Right lung (tissue), 5 donors: ENCODE data around the gene PLCG1. TPM values are rescaled to one million over a fixed set of nuclear protein-coding genes. Genes with fewer than 3 reads are reported as not detected.

Source experiments
- DNase-seq, 2 donors: peaks; one replicate each; pipeline ENCODE4 v3.0.0-alpha.2; 2013
- polyA plus RNA-seq, 5 donors: library from polyadenylated mRNA; unstranded; fragments of 120-200 nt; gene quantifications; one replicate each; pipeline versions ENCODE4 v1.2.1 to v1.2.3, GENCODE V29; 2013; ENCODE audit warnings: inconsistent platforms in 1 of 5, low replicate concordance in 1 of 5; ENCODE audit not compliant: insufficient read length in 5 of 5, insufficient read depth in 1 of 5

The PLCG1 gene
- polyA plus RNA-seq, 5 donors: 156 to 226 (median 197) TPM

- peak; percentile 19 for DNase-seq
Observed at GRCh38 chr20:41141153-41141815, 3.9 kb downstream of the PLCG1 start.

DNA sequence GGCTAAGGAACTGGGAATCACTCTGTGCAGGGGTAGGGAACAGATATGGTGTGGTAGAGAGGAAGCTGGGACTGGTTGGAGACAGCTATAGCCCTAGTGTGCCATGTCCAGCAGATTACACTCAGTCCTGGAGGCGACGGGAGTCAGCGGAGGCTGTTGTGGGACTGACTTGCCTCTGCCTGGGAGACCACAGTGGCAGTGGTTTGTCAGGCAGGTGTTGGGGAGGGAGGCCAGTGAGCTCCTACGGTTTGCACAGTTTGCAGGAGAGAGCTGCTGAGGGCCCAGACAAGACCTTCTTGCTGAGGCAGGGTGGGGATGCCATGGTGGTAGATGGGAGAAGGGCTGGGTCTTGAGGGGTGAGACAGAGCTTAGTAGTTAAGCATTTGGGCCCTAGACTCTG is 4.9 kb downstream of the PLCG1 start:
- no peak for DNase-seq

GRCh38 chr20:41142919-41143318 is 5.6 kb downstream of the PLCG1 start:
- DNase-seq: no peak

- DNase-seq: no peak
Observed at GRCh38 chr20:41143354-41143753, 6.0 kb downstream of the PLCG1 start.

- DNase-seq: no peak
Observed at GRCh38 chr20:41145317-41145716, 8.0 kb downstream of the PLCG1 start.

DNA sequence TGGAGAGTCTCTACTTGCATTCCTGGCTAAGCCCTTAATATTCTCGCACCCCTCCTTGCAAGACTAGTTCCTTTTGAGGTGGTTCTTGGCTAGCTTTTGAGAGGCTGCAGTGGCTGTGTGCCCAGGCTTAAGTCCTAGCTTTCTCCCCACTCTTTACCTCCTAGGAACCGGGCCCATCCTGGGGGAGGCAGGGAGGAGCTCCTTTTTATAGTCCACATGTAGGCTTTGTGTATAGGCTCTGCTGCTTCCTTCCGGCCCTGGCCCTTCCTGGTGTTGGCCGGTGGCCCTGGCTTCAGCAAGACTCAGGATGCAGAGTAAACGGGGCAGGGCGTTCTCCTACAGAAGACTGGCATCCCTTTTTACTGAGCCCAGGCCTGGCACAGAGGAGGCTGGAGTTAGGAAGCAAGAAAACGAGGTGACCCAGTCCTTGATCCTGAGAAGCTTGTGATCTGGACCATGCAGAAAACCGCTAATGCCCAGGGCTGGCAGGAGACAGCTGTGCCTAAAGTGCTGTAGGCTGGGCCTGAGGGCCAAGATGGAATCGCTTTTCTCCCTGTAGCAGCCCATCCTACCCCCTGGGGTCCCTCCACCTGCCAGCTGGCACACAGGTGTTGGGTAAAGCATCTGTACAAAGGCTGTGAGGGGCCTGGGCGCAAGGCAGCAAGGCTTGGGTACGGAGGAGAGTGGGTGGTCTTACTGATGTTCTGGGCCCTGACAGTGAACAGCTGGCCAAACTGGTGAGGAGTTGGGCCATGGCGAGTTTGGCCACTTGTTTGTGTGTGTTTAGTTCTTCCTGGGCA is 8.7 kb downstream of the PLCG1 start:
- DNase-seq: no peak

DNA sequence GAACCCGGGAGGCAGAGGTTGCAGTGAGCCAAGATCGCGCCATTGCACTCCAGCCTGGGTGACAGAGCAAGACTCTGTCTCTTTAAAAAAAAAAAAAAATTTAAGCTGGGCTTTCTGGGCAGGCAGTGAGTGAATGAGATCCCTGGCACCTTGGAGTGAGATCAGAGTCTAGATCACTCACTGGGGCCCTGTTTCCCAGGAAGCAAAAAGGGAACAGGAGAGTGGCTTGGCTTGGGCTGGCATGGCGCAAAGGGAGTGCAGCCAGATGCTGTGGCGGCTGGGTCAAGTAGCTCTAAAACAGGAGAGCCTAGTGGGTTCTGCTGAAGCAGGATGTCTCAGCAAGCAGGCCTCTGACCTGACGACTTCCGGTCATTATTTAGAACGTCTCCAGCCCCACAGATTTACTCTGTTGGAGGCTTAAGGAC is 10.4 kb downstream of the PLCG1 start:
- DNase-seq: no peak

DNA sequence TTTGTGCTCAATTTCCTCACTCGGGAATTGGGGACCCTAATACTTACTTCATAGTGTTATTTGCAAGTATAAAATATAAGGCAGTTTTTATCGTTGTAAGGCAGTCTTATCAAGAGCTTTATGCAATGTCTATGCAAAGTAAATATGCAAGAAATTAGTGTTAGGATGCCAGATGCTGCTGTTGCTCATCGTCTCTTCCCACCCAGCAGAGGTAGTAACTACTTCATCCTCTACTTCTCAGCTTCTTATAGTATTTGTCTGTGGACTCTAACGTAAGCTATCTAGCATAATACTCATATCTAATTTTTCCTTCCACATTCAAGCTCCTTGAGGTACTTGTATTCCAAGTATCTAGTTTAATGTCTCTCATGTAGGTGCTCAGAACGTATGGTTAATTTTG is 11.6 kb downstream of the PLCG1 start:
- no peak for DNase-seq

GRCh38 chr20:41150664-41151063 is 13.3 kb downstream of the PLCG1 start:
- no peak for DNase-seq

GRCh38 chr20:41151134-41151869 is 14.0 kb downstream of the PLCG1 start:
- no peak for DNase-seq

DNA sequence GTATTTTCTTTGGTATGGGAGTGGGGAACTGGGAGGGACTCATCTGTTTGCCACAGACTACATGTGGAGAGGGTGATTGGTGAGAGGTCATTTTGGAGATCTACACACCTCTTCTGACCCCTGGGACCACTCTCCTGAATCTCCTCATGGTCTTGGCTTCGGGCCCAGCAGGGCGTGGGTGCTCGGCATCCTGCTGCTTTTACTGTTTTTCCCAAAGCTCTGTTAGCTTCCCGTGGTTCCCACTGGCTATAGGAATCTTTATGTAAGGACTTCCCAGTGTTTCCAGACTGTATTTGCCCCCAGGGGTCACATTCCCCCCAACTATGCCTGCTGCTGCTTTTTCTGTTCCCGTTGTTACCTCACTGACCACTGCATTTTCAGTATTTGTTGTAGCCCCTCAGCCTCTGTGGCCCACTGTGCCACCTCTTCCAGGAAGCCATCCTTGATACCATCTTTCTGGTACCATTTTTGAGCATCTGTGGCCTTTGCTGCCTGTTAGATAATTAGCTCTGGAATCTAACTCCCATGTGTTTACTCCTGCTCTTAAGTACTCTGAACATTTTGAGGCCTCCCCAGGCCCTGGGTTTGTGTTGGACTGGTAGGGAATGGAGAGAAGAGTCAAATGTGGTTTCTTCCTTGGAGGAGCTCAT is 14.9 kb downstream of the PLCG1 start:
- DNase-seq: no peak

DNA sequence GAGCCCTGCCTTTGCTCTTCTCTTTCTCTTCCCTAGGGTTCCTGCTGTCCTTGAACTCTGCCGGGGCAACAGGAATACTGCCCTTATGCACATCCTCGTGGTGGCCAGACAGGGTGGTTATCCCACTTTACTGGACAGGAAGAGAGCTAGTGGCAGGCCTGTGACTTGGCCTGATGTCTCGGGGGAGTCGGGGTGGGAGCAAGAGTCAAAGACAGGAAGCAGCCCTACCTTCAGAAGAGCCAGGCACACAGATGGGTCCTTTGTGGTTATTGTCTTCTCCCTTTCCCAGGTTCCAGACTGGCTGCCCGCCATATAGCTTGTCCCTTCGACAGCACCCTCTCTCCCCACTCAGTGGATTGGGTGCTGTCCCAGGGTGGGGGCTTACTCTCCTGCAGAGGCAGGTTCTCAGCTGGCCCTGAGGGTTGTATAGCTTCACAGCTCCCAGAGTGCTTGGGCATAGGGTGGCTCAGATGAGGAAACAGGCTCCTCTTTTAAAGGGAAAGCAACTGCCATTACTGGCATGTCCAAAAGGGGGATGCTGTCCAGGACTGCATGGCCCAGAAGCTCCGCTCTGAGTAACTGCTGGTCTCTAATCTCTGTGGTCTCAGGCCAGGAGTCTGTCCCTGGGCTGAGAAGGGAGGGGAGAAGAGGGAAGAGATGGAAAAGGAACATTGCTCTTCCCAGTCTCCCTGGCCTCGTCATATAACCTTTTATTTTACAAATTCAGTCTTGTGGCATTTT is 17.3 kb downstream of the PLCG1 start:
- no peak for DNase-seq

GRCh38 chr20:41155261-41155660 is 17.9 kb downstream of the PLCG1 start:
- no peak for DNase-seq

- DNase-seq: no peak
Observed at GRCh38 chr20:41158082-41158625, 20.8 kb downstream of the PLCG1 start.

- no peak for DNase-seq
Observed at GRCh38 chr20:41159547-41159946, 22.2 kb downstream of the PLCG1 start.

GRCh38 chr20:41160686-41161085 is 23.3 kb downstream of the PLCG1 start:
- DNase-seq: no peak

- DNase-seq: no peak
Observed at GRCh38 chr20:41161886-41162285, 24.5 kb downstream of the PLCG1 start.

DNA sequence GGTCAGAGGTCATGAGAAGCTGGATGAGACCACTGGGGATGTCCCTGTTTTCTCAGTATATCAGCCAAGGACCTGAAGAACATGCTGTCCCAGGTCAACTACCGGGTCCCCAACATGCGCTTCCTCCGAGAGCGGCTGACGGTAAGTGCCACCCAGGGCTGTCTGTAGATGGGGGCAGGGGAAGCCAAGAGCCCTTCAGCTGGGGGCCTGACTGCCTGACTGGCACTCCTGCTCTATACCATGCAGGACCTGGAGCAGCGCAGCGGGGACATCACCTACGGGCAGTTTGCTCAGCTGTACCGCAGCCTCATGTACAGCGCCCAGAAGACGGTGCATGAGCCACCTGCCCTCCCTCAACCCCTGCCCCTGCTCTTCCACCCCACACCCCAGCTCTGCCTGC is 25.1 kb downstream of the PLCG1 start:
- no peak for DNase-seq

GRCh38 chr20:41163821-41164220 is 26.5 kb downstream of the PLCG1 start:
- DNase-seq: no peak

DNA sequence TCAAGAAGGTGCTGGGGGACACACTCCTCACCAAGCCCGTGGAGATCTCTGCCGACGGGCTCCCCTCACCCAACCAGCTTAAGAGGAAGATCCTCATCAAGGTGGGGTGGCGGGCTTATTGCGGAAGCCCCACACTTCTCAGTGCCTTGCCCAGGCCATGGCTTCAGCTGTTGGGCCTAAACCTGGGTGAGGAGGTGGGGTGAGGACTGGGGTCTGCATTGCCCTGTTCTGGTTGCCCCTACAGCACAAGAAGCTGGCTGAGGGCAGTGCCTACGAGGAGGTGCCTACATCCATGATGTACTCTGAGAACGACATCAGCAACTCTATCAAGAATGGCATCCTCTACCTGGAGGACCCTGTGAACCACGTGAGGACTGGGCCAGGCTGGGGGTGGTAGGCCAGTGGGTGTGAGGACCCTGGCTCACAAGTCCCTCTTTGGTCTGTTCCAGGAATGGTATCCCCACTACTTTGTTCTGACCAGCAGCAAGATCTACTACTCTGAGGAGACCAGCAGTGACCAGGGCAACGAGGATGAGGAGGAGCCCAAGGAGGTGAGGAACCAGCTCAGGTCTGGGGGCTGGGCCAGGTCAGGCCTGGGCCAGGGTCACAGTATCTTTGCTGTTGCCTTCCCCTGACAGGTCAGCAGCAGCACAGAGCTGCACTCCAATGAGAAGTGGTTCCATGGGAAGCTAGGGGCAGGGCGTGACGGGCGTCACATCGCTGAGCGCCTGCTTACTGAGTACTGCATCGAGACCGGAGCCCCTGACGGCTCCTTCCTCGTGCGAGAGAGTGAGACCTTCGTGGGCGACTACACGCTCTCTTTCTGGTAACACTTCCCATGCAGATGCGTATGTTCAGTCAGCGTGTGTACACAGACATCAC is 27.9 kb downstream of the PLCG1 start:
- DNase-seq: no peak
